ENCODE data around the gene IRF4. TPM values are rescaled to one million over a fixed set of nuclear protein-coding genes. Genes with fewer than 3 reads are reported as not detected.

IRF4 gene
- total RNA-seq, 2 donors from 2014 or later: 112 to 388 TPM

DNA sequence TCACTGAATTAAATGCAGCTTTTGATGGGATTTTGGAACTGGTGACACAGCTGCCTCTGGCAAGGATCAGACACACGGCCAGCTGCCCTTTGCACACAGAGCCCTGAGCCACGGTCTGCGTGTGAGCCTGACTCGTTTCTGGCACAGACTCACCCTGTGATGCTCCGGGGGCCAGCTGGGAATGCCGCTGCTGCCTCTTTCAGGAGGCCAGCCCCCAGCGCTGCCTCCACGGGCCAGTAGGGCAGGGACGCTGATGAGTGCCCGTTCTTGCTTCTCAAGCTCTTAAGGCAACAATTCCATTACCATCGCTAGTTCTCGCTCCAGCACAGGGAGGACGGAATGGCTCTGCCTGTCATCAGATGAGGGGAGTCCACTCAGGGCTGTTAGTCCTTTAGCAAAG, 61.6 kb downstream of the IRF4 start:
- DNase-seq (ENCODE audit: low spot score) (no peak), ATAC-seq (no peak)
- no peaks in the 10 kb centered on the region for H3K36me3 Mint-ChIP-seq
- peaks cover 5 to 6% of the 10 kb centered on the region in 2 donors for H3K4me1 Mint-ChIP-seq (ENCODE audit: low read depth in 2 of 2)
- no peaks in the 10 kb centered on the region for H3K9me3 Mint-ChIP-seq
- peaks cover 0 to 6% of the 10 kb centered on the region in 2 donors for H3K27me3 Mint-ChIP-seq
- no peak overlapping the region for H3K4me3 Mint-ChIP-seq
- no peak overlapping the region for H3K27ac Mint-ChIP-seq

- no peak overlapping the region for H3K27ac Mint-ChIP-seq
- ATAC-seq: no peak
- H3K4me3 Mint-ChIP-seq: no peak overlapping the region
- no peaks in the 10 kb centered on the region for H3K9me3 Mint-ChIP-seq
- no peak for DNase-seq (ENCODE audit: low spot score)
- H3K4me1 Mint-ChIP-seq (ENCODE audit: low read depth in 2 of 2): no peaks in the 10 kb centered on the region
- no peaks in the 10 kb centered on the region for H3K36me3 Mint-ChIP-seq
- peaks cover 0 to 2% of the 10 kb centered on the region in 2 donors for H3K27me3 Mint-ChIP-seq
Measured at GRCh38 chr6:454148-454991, 62.8 kb downstream of the IRF4 start.

DNA sequence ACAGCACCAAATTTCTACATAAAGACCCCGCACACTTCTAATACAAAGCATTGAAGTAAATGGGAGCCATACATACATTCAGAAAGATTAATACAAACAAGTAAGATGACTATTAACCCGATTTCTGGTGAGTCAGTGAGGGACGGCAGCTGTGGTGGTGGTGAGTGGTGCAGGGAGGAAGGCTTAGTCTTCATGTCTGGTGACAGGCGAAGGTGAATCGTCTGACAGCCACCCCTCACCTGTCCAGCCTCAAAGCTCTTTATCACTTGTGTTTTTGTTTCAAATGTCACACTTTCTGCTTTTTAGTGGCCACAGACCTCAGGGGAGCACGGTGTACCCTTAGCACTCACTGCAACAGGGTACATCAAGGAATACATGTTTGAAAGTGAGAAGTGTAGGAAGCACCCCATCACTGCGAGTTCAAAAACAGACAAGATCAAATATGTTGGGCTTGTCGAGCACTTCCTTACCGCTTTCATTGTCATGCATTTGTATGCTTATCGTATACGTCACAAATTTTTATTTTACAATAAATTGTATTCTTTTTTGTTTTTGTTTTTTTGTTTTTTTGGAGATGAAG, 63.5 kb downstream of the IRF4 start:
- ATAC-seq (no peak), DNase-seq (ENCODE audit: low spot score) (no peak)
- no peaks in the 10 kb centered on the region for H3K4me1 Mint-ChIP-seq (ENCODE audit: low read depth in 2 of 2)
- H3K9me3 Mint-ChIP-seq: no peaks in the 10 kb centered on the region
- no peak overlapping the region for H3K4me3 Mint-ChIP-seq
- H3K27me3 Mint-ChIP-seq: peaks cover 0 to 2% of the 10 kb centered on the region in 2 donors
- no peaks in the 10 kb centered on the region for H3K36me3 Mint-ChIP-seq
- H3K27ac Mint-ChIP-seq: no peak overlapping the region

DNA sequence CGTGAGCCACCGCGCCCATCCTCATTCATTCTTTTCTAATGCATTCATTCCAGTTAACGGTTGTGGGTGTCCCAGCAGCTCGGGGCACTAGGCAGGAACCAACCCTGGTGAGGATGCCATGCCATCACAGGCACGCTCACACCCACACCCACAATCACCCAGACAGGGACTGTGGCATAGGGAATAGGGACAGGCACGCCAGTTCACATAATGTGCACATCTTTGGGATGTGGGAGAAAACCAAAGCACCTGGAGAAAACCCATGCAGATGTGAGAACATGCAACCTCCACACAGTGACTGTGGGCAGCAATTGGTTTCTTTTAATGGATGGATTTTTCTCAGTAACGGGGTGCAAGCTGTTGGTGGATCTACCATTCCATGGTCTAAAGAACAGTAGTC, 64.3 kb downstream of the IRF4 start:
- Mint-ChIP-seq H3K4me3 (no peak overlapping the region), H3K36me3 (no peaks in the 10 kb centered on the region), H3K4me1 (ENCODE audit: low read depth in 2 of 2) (no peaks in the 10 kb centered on the region), H3K9me3 (no peaks in the 10 kb centered on the region), H3K27me3 (peaks cover 0 to 2% of the 10 kb centered on the region in 2 donors), H3K27ac (no peak overlapping the region)
- DNase-seq (ENCODE audit: low spot score) (no peak), ATAC-seq (no peak)

GRCh38 chr6:456358-456867, 64.9 kb downstream of the IRF4 start:
- peaks cover 0 to 2% of the 10 kb centered on the region in 2 donors for H3K27me3 Mint-ChIP-seq

GRCh38 chr6:456887-457286, 65.3 kb downstream of the IRF4 start:
- H3K4me1 Mint-ChIP-seq (ENCODE audit: low read depth in 2 of 2): no peaks in the 10 kb centered on the region
- ATAC-seq (no peak), DNase-seq (ENCODE audit: low spot score) (no peak)
- H3K27ac Mint-ChIP-seq: no peak overlapping the region
- no peak overlapping the region for H3K4me3 Mint-ChIP-seq
- H3K27me3 Mint-ChIP-seq: peaks cover 0 to 2% of the 10 kb centered on the region in 2 donors
- no peaks in the 10 kb centered on the region for H3K36me3 Mint-ChIP-seq
- no peaks in the 10 kb centered on the region for H3K9me3 Mint-ChIP-seq

More at GRCh38 chr6:456358-456867, 64.9 kb downstream of the IRF4 start:
- Mint-ChIP-seq H3K4me3 (no peak overlapping the region), H3K36me3 (no peaks in the 10 kb centered on the region), H3K9me3 (no peaks in the 10 kb centered on the region), H3K4me1 (ENCODE audit: low read depth in 2 of 2) (no peaks in the 10 kb centered on the region), H3K27ac (no peak overlapping the region)
- ATAC-seq: no peak
- no peak for DNase-seq (ENCODE audit: low spot score)

Other genes starting within 250 kb of the IRF4 start
- gene DUSP22, start 99.3 kb upstream of the IRF4 start, total RNA-seq: 10 to 100 TPM; 45.2 to 45.3 TPM

All from natural killer cell treated with Interleukin-12 subunit alpha and Interleukin-12 subunit beta and Interleukin-15 and Interleukin-18, amount 100 ng/mL, for 72 hours (primary cell).